ENCODE data around the gene NAALADL2. TPM values are rescaled to one million over a fixed set of nuclear protein-coding genes. Genes with fewer than 3 reads are reported as not detected.

The NAALADL2 gene
- total RNA-seq, 4 donors from 2014 or later, result 3.8 to 20.3 (median 8.6) TPM

GRCh38 chr3:175184392-175184791 is 325.3 kb downstream of the NAALADL2 start:
- intact Hi-C loops (cut with DNase I), result no loop called here
- H3K9me3 ChIP-seq, result no peaks in the 10 kb centered on the region
- no peak overlapping the region for H3K4me3 ChIP-seq
- no peaks in the 10 kb centered on the region for H3K36me3 ChIP-seq
- DNase-seq (ENCODE audit: extremely low spot score), result no peak
- H3K27me3 ChIP-seq, result no peaks in the 10 kb centered on the region
- H3K4me1 ChIP-seq, result no peaks in the 10 kb centered on the region
- no peak for TF ChIP-seq EP300 (IDR thresholded peaks at IDR 0.05)
- TF ChIP-seq POLR2AphosphoS5 (IDR thresholded peaks at IDR 0.05), result no peak
- TF ChIP-seq POLR2A (IDR thresholded peaks at IDR 0.05; ENCODE audit: low read depth), result no peak
- TF ChIP-seq CTCF (IDR thresholded peaks at IDR 0.05), result no peak
- 96% methylated on average over 3 of the region's 3 CpGs for WGBS
- H3K27ac ChIP-seq (replicated peaks in 1 of 4), result no peak overlapping the region

DNA sequence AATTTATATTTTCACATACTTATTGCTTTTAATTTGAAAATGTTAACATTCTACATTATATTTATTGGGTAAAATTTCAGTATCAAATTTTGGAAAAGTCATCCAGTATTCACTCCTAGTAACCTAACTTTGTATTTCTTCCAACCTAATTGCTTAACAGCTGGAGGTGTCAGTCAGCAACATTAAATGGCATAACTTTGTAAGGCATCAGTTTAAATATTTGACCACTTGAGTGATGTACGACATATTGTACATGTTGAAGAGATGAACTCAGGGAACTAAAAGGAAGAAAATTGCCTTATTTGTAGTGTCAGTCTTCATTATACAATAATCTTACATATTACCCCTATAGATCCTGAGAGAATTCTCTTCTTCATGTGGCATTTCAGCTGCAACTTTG is 326.8 kb downstream of the NAALADL2 start:
- intact Hi-C loops (cut with DNase I), result no loop called here
- no peak overlapping the region for H3K4me3 ChIP-seq
- no peak for DNase-seq (ENCODE audit: extremely low spot score)
- no peaks in the 10 kb centered on the region for H3K9me3 ChIP-seq
- TF ChIP-seq EP300 (IDR thresholded peaks at IDR 0.05) (no peak), POLR2A (IDR thresholded peaks at IDR 0.05; ENCODE audit: low read depth) (no peak), POLR2AphosphoS5 (IDR thresholded peaks at IDR 0.05) (no peak), CTCF (IDR thresholded peaks at IDR 0.05) (no peak)
- H3K36me3 ChIP-seq, result no peaks in the 10 kb centered on the region
- WGBS, result 91% methylated on average over 1 of the region's 1 CpG
- H3K27ac ChIP-seq (replicated peaks in 1 of 4), result no peak overlapping the region
- no peaks in the 10 kb centered on the region for H3K4me1 ChIP-seq
- H3K27me3 ChIP-seq, result no peaks in the 10 kb centered on the region

GRCh38 chr3:175186511-175186910 is 327.4 kb downstream of the NAALADL2 start:
- 89% methylated on average over 3 of the region's 3 CpGs for WGBS
- no peak for DNase-seq (ENCODE audit: extremely low spot score)
- H3K4me3 ChIP-seq, result no peak overlapping the region

DNA sequence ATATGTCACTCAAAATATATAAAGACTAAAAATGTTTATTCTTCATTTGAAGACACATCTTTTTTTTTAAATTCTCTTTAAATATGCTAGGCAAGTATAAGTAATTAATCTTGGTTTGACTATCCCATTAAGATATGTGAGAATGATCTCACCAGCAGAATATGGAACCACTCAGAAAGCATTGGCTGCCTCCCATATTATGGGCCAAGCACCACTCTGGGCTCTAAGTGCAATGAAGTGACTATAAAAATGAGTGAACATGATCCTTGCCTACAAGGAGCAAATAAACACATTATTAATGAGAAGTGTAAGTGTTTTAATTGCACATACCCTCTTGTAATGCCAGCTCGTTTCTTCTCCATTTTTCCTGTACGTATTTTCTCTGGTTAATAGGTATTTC is 328.5 kb downstream of the NAALADL2 start:
- Histone ChIP-seq H3K9me3 (no peaks in the 10 kb centered on the region), H3K4me1 (no peaks in the 10 kb centered on the region), H3K4me3 (no peak overlapping the region), H3K27me3 (no peaks in the 10 kb centered on the region), H3K36me3 (no peaks in the 10 kb centered on the region), H3K27ac (replicated peaks in 1 of 4) (no peak overlapping the region)
- WGBS, result 88% methylated on average over 2 of the region's 2 CpGs
- no peak for DNase-seq (ENCODE audit: extremely low spot score)
- intact Hi-C loops (cut with DNase I), result no loop called here
- no peak for TF ChIP-seq EP300 (IDR thresholded peaks at IDR 0.05)
- no peak for TF ChIP-seq POLR2A (IDR thresholded peaks at IDR 0.05; ENCODE audit: low read depth)
- no peak for TF ChIP-seq POLR2AphosphoS5 (IDR thresholded peaks at IDR 0.05)
- TF ChIP-seq CTCF (IDR thresholded peaks at IDR 0.05), result no peak

More at GRCh38 chr3:175186511-175186910, 327.4 kb downstream of the NAALADL2 start:
- Histone ChIP-seq H3K27ac (replicated peaks in 1 of 4) (no peak overlapping the region), H3K36me3 (no peaks in the 10 kb centered on the region), H3K4me1 (no peaks in the 10 kb centered on the region), H3K27me3 (no peaks in the 10 kb centered on the region), H3K9me3 (no peaks in the 10 kb centered on the region)
- intact Hi-C loops (cut with DNase I), result no loop called here
- TF ChIP-seq POLR2AphosphoS5 (IDR thresholded peaks at IDR 0.05), result no peak
- TF ChIP-seq POLR2A (IDR thresholded peaks at IDR 0.05; ENCODE audit: low read depth), result no peak
- TF ChIP-seq EP300 (IDR thresholded peaks at IDR 0.05), result no peak
- TF ChIP-seq CTCF (IDR thresholded peaks at IDR 0.05), result no peak

DNA sequence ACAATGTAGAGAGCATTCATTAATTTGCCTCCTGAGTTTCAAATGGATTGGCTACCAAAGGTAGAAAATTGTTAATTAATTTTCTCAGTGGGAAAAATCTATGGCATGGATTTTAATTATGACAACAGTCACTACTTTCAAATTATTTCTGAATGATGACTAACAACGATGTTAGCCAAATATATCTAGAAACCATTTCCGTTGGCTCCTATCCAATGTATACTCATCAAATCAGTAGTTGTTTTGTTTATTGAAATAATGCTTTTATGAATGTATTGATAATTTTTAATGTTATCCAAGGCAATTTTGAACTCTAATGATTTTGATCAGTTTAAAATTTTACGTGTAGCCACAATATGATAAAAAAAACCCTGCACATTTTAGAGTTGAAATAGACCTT is 333.4 kb downstream of the NAALADL2 start:
- Histone ChIP-seq H3K27me3 (no peaks in the 10 kb centered on the region), H3K4me3 (no peak overlapping the region), H3K4me1 (no peaks in the 10 kb centered on the region), H3K36me3 (no peaks in the 10 kb centered on the region), H3K9me3 (peaks cover 0 to 3% (median 0%) of the 10 kb centered on the region in 4 donors), H3K27ac (replicated peaks in 1 of 4) (no peak overlapping the region)
- DNase-seq (ENCODE audit: extremely low spot score), result no peak
- WGBS, result 64% methylated on average over 3 of the region's 3 CpGs
- no peak for TF ChIP-seq POLR2A (IDR thresholded peaks at IDR 0.05; ENCODE audit: low read depth)
- TF ChIP-seq EP300 (IDR thresholded peaks at IDR 0.05), result no peak
- no peak for TF ChIP-seq CTCF (IDR thresholded peaks at IDR 0.05)
- TF ChIP-seq POLR2AphosphoS5 (IDR thresholded peaks at IDR 0.05), result no peak
- intact Hi-C loops (cut with DNase I), result no loop called here
